Stimulated activated CD8-positive, alpha-beta memory T cell treated with anti-CD3 and anti-CD28 coated beads, Interleukin-7, amount 100 ng/mL, for 48 hours (primary cell): ENCODE results near the gene CTIF.

Source experiments
- DNase-seq, 2 donors: peaks; one replicate each; pipeline ENCODE4 v3.0.0-alpha.2; 2020; ENCODE audit warnings: low read depth in 1 of 2; ENCODE audit errors: extremely low read depth in 1 of 2

The CTIF gene

GRCh38 chr18:48573632-48574283 lies 34.9 kb downstream of the CTIF start:
- DNase-seq = no peak

GRCh38 chr18:48574667-48575300 lies 36.0 kb downstream of the CTIF start:
- DNase-seq = no peak

- no peak for DNase-seq
Observed at GRCh38 chr18:48575301-48575657, 36.4 kb downstream of the CTIF start.

DNA sequence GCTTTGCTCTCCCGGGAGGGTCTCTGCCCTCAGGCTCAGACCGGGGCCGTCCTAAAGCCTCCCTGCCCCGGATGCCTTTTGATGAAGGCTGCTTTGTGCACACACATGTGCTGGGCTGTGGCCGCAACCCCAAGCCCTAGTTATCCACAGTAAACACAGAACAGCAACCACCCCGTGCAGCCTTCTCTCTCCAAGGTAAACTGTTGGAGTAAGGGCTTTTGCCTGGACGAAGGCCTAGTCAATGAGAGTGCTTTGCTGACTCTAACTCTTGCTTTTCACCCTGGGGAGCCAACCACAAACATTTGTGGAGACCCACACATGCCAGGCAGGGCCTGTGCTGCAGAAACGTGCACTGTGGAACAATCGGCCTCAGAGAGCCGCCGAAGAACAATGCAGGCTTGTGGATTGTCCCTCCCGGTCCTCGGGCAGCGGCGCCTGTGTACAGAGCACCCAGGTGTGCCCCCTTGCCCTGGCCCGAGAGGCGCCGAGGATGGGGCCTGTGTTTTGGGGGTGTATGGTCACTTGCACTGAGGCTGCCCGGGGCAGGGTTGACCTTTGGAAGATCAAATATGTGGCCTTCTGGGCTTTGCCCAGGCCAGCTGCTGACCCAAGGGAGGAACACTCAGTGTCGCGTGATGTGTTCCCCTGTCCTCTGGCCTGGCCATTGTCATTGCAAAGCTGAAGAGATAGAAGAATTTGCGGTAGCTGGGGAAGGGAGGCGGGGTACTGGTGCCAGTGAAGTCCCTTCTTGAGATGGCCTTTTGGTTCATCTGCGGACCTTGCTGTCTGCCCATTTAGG lies 37.0 kb downstream of the CTIF start:
- DNase-seq = no peak

- no peak for DNase-seq
Observed at GRCh38 chr18:48576457-48576771, 37.6 kb downstream of the CTIF start.

GRCh38 chr18:48577478-48578190 lies 38.8 kb downstream of the CTIF start:
- no peak for DNase-seq

- DNase-seq = no peak
Observed at GRCh38 chr18:48578289-48578688, 39.5 kb downstream of the CTIF start.

- no peak for DNase-seq
Observed at GRCh38 chr18:48580066-48580465, 41.2 kb downstream of the CTIF start.

DNA sequence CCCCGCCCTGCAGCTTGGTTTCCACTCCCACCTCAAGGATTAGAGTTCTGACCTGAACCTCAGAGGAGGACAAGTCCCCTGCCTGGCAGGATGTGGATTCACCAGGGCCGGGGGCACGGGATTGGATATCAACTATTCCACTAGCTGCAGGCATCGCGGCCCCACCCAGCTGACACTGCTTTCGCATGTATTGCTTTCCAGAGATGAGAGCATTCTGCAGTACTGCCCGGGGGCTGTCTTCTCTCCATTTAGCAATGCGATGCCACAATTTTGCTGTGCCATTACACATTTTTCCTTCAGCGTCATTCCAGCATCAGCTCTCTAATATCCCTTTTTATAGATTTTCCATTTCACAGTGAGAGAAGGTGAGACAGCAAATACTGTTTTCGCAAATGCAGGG lies 42.0 kb downstream of the CTIF start:
- DNase-seq = no peak

- no peak for DNase-seq
Observed at GRCh38 chr18:48581206-48581605, 42.4 kb downstream of the CTIF start.

- no peak for DNase-seq
Observed at GRCh38 chr18:48581941-48582340, 43.1 kb downstream of the CTIF start.

GRCh38 chr18:48582946-48583345 lies 44.1 kb downstream of the CTIF start:
- DNase-seq = no peak

- no peak for DNase-seq
Observed at GRCh38 chr18:48583573-48583972, 44.7 kb downstream of the CTIF start.

DNA sequence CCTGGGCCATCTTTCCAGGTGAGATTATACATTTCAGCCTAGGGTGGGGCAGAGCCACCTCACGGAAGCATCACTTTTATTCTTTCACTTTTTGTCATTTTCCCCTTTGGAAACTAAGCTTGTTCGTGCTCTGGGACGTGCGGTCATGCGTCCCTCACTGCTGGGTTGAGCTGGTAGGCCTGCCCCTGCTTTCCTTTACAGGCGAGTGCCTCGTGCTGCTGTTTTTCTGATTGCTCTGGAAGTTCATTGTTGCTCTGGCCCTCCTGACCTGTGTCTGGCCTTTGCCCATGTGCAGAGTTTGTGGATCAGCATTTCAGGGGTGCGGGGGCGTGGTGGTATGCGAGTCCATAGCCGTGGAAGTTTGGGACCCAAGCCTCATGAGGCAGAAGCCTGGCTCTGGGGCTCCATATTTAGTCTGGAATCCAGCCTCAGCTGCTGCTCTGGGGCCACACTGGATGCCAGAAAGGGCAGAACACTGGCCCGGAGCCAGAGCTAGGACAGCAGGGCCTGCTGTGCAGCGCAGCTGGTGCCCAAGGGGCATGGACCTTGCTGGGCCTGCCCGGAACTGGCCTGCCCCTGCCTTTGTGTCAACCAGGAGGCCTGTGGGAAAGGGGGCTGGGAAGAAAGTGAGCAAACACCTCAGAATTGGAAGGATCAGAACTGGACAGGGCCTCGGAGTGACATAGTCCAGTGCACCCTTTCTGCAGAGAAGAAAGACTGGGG lies 51.1 kb downstream of the CTIF start:
- no peak for DNase-seq

DNA sequence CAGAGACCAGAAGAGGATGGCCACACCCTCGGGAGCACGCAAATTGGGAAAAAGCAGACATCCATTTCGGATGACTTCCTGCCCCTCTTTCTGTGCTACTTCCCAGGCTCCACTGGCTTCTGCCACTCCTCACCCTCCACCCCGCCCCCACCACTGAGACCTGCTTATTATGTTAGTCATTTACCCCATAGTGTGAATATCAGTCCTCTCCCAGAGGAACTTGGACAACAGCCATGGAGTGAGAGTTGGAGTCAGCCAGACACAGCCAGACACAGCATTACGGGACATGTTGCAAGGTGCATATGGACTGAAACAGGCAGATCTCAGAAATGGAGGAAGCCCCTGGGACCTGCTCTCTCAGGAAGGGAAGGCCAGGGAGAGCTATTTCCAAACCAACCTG lies 51.8 kb downstream of the CTIF start:
- no peak for DNase-seq

- DNase-seq = no peak
Observed at GRCh38 chr18:48592540-48593171, 53.8 kb downstream of the CTIF start.

DNA sequence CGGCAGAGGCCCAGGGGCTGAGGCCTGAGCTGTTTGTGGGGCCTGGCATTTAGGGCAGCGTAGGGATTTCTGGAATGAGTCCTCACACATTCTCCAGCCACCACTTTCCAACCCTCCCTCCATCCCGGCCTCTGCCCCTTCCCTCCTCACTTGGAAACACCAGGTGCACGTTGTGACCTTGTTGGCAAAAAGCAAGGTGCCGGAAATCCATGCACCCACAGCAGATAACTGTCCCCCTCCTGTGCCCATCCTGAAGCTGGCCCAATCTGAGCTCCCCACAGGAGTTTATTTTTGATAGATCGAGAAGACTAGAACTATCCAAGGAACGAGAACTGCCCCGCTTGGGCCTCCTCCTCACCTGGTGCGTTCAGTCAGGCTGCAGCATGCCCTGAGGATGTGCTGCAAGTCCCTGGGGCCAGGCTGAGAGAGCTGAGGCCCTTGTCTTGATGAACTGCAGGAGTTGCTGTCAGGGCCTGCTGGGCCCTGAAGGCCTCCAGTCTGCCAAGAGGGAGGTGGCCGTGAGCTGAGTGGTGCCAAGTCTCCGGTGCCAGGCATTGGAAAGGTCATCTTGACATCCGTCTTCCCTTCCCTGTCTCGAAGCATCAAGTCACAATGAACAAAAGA lies 55.8 kb downstream of the CTIF start:
- no peak for DNase-seq

DNA sequence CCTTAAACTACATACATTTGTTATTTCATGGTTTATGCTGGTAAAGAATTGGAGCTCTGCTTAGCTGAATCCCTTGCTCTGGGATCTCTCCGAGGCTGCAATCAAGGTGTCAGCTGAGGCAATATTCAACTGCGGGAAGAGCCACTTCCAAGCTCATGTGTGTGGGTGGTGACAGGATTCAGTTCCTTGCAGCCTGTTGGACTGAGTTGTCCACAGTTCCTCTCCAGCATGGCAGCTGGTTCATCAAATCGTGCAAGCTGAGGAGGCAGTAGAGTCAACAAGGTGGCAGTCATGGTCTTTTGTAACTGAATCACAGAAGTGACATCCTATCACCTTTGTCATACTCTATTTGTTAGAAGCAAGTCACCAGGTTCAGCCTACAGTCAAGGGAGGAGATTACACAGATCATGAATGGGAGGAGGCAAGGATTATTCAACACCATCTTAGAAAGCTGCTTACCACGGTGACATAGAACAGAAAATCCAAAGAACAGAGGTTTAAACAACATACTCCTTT lies 56.9 kb downstream of the CTIF start:
- DNase-seq = no peak

- no peak for DNase-seq
Observed at GRCh38 chr18:48597110-48597509, 58.3 kb downstream of the CTIF start.

GRCh38 chr18:48597671-48598070 lies 58.8 kb downstream of the CTIF start:
- DNase-seq = no peak
